Breast epithelium (tissue), 3 donors: ENCODE measurements around the gene GAK.
"Not testable (repeated sequence)": the region's sequence is repeated elsewhere in the genome, so short reads cannot be mapped to it uniquely, and the experiment has no call there.

Experiments used
- CTCF ChIP-seq, 3 donors: fragments of 450-650 bp; IDR thresholded peaks; one replicate each; pipeline ENCODE4 v1.5.1; 2016 to 2017; ENCODE audit warnings: antibody characterized with exemption in 3 of 3, mild to moderate bottlenecking in 3 of 3, moderate library complexity in 3 of 3
- POLR2A ChIP-seq: fragments of 450-650 bp; IDR thresholded peaks from one replicate; pipeline ENCODE4 v1.6.1; 2016; ENCODE audit warnings: antibody characterized with exemption, mild to moderate bottlenecking, moderate library complexity
- POLR2AphosphoS5 ChIP-seq, 3 donors: sonication (generic); formaldehyde crosslinking; IDR thresholded peaks; one replicate each; pipeline ENCODE4 v1.6.1; 2017; ENCODE audit warnings: antibody characterized with exemption in 3 of 3

- TF ChIP-seq CTCF (IDR thresholded peaks at IDR 0.05); POLR2AphosphoS5 (IDR thresholded peaks at IDR 0.05); POLR2A: not testable (repeated sequence)
Observed at GRCh38 chr4:927566-927965, 4.5 kb downstream of the GAK start.
